Astrocyte (in vitro differentiated cells and primary cell): ENCODE data around the gene CHST9.

ENCODE experiments used
- EZH2 ChIP-seq: IDR thresholded peaks from 2 replicates; pipeline ENCODE4 v1.6.1; 2012; ENCODE audit warnings: mild to moderate bottlenecking, low read length, inconsistent platforms; ENCODE audit not compliant: insufficient read depth
- TF ChIP-seq, protein P1 (sequence below): IDR thresholded peaks from 2 replicates; pipeline ENCODE4 v1.5.1; 2011; ENCODE audit warnings: low read depth, mild to moderate bottlenecking, inconsistent platforms, low read length, moderate library complexity; ENCODE audit not compliant: insufficient read depth

DNA sequence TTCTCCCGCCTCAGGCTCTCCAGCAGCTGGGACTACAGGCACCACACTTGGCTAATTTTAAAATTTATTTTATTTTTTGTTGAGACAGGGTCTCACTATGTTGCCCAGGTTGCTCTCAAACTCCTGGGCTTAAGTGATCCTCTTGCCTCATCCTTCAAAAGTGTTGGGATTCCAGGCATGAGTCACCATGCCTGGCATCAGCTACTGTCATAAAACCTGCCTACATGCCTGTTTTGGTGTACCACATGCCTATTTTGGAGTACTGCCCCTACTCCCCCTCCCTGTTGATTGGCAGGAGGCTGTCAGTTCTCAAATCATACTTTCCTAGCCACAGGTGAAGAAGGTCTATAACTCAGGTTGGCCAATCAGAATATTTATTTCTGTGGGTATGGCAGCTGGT is 64.0 kb downstream of the CHST9 start:
- TF ChIP-seq, protein P1, sequence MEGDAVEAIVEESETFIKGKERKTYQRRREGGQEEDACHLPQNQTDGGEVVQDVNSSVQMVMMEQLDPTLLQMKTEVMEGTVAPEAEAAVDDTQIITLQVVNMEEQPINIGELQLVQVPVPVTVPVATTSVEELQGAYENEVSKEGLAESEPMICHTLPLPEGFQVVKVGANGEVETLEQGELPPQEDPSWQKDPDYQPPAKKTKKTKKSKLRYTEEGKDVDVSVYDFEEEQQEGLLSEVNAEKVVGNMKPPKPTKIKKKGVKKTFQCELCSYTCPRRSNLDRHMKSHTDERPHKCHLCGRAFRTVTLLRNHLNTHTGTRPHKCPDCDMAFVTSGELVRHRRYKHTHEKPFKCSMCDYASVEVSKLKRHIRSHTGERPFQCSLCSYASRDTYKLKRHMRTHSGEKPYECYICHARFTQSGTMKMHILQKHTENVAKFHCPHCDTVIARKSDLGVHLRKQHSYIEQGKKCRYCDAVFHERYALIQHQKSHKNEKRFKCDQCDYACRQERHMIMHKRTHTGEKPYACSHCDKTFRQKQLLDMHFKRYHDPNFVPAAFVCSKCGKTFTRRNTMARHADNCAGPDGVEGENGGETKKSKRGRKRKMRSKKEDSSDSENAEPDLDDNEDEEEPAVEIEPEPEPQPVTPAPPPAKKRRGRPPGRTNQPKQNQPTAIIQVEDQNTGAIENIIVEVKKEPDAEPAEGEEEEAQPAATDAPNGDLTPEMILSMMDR, result no peak
- TF ChIP-seq EZH2, result no peak
